GM19240 (cell line): ENCODE results near the gene PHLDA1.
"Not testable (repeated sequence)": the region's sequence is repeated elsewhere in the genome, so short reads cannot be mapped to it uniquely, and the experiment has no call there.

Experiments
- DNase-seq: peaks from one replicate; pipeline ENCODE4 v3.0.0; 2011; ENCODE audit warnings: low spot score; ENCODE audit not compliant: insufficient read length

Gene PHLDA1

DNA sequence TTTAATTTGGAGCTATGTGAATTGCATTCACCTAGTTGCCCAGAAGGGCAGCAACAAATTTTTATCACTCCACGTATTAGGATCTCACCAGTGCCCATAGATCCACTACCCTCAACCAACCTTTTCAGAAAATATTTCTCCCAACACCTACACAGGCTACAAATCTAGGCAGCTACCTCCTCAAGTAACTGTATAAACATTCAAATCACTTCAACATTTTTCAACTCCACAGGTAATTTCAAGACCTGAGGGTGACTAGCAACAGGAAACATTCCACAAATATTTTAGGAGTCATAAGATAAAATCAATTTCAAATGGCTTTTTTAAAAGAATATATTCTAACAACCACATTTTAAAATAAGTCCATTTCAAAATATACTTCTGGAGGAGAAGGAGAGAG lies 12.9 kb downstream of the PHLDA1 start:
- no peak for DNase-seq

DNA sequence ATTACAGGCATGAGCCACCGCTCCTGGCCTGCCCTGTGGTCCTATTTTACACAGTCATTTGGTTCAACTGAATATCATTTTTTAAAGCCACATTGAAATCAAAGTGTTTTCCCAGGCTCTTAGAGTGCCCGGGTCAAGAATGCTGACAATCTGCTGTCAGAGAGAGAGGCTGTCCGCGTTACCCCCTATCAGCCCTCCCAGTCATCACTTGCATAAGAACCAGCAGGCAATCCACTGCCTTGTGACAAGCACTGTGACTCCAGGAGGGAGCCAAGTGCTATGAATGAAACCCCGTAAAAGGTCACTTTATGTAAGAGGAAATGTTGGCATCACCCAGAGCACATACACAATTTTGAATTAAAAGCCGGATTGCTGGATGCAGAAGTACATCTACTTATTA lies 13.5 kb downstream of the PHLDA1 start:
- no peak for DNase-seq

GRCh38 chr12:76014007-76014406 lies 17.6 kb downstream of the PHLDA1 start:
- no peak for DNase-seq

GRCh38 chr12:76013603-76014002 lies 18.0 kb downstream of the PHLDA1 start:
- no peak for DNase-seq

- no peak for DNase-seq
Observed at GRCh38 chr12:76012644-76013043, 18.9 kb downstream of the PHLDA1 start.

DNA sequence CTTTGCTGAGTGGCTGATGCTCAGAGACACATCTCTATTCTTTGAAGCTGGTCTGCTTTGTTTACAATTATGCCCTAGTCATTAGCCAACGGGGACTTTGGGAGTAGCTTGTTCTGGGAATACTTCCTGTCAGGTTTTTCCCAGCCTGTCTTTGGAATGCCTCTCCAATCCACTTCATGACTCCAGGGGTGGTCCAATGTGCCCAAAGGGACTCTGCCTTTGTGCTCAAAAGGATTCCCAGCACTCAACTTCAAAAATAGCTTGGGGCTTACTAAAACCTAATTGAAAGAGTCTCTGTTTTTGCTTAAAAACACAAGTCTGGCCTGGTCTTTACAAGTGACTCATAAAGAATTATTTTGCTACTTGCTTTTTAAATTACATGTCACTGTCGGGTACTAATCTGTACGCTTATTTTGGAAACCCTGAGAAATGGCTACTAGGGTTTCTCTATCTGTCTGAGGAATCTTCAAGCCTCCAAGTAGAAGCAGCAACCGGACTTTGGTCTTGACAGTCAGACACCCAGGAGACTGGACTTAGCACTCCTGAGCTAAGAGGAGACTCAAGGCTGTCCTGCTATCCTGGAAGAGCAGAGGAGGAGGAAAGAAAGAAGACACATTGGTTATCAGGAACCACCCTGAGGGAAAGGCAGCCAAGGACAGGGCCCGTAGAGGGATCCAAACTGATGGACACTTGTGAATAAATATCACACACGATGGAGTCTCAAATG lies 20.7 kb downstream of the PHLDA1 start:
- no peak for DNase-seq

GRCh38 chr12:76008428-76008827 lies 23.1 kb downstream of the PHLDA1 start:
- no peak for DNase-seq

GRCh38 chr12:76007640-76008039 lies 23.9 kb downstream of the PHLDA1 start:
- no peak for DNase-seq

- DNase-seq = no peak
Observed at GRCh38 chr12:76006028-76006925, 25.3 kb downstream of the PHLDA1 start.

- DNase-seq = no peak
Observed at GRCh38 chr12:76003355-76003638, 28.3 kb downstream of the PHLDA1 start.

DNA sequence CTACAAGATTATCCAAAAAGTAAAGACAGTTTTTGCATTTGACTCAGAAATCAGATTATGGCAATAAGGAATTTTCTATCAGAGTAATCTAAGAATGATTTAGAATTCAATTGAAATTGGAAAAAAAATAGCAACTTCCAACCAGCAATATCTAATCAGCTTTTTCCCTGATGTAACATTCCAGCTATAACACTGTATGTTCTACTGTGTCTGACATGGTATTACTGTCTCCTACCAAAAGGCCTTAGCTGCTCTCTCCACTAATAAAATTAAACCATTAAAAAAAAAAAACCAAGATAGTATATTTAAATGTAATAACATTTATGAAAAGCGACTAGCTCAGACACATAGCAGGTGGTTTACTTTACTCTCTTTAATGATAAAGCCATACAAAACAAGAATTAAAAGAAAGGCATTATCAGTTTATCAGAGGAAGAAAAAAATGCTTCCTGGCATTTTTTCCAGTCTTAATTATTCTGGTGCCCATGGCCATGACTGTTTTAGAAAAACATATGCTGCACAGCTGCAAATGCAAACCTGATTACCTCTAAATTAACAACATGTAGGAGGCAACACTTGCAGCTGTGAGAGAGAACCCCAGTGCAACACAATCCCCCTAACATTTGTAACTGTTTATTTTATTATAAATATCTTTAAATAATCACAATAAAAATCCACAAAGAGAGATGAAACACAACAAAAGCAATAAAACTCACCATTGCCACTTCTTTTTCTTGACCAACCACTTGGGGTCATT lies 28.8 kb downstream of the PHLDA1 start:
- DNase-seq = no peak

- no peak for DNase-seq
Observed at GRCh38 chr12:75998292-75999063, 33.1 kb downstream of the PHLDA1 start.

- no peak for DNase-seq
Observed at GRCh38 chr12:75997658-75998057, 33.9 kb downstream of the PHLDA1 start.

DNA sequence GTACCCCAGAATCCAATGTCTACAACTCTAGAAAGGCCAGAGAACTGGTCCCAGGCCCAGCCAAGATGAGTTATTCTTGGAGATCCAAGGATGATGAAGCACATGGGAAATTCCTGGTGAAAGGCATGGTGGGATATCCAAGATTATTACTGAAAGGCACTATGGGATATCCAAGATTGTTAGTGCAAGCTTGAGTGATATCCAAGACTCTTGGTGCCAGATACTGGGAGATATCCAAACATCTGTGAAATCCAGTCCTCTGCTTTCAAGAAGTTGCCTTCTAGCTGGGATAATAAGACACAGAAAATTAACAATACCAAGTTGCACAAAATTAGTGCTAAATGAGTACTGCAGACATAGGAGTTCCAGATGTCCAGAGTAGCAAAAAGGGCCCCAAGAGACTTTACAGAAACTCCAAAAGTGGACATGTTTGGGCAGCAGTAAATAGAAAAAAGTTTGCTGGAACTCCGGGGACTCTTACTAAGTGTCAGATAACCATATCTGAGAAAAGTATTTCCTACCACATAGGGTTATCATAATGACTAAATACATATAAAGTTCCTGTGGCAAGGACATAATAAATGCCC lies 34.6 kb downstream of the PHLDA1 start:
- no peak for DNase-seq

DNA sequence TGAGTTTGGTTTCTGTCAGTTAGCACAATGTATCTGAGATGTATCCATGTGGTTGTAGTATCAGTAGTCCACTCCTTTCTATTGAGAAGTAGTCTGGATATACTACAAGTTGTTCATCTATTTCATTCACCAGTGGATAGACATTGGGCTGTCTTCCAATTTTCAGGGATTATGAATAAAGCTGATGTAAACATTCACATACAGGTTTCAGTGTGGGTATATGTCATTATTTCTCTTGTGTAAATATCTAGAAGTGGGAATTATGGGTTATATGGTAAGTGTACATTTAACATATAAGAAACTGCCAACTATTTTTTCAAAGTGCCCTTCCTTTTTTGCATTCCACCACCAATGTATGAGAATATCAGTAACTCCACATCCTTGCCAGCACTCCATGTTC lies 35.9 kb downstream of the PHLDA1 start:
- DNase-seq = no peak

GRCh38 chr12:75994069-75994740 lies 37.4 kb downstream of the PHLDA1 start:
- no peak for DNase-seq

GRCh38 chr12:75991753-75992152 lies 39.8 kb downstream of the PHLDA1 start:
- no peak for DNase-seq

DNA sequence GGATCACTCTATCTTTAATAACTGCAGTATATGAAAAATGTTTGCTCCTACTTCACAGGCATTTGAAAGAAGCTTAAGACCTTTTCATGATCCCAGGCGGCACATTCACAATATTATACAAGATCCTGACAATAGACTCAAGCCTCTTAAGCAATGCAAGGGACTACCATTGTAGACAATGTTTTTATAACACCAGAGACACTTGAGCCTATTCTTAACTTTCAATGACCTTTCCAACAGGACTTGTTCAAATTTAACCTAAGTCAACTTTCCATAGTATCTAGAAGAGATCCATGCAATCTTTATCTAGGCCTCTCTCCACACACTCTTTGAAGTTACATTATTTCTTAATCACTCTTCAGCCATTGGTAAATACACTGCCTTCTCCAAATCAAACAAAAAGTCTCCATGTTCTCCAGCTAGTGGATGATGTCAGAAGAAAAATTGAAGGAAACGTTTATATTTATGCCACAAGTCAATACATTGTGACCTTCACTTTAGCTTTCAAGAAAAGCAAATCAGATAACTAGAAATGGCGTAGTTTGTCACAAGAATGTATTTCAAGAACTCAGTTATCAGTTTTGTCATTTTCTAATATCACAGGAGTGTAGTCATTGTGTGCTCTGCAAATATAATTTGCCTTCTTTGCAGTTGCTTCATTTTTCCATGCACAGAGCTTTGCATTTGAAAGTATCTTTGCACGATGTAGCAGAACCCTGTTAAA lies 41.2 kb downstream of the PHLDA1 start:
- DNase-seq = no peak

GRCh38 chr12:75987709-75988108 lies 43.9 kb downstream of the PHLDA1 start:
- DNase-seq = not testable (repeated sequence)
